GM11168 (cell line): ENCODE results near the gene FKBP15.
"Not testable (repeated sequence)": the region's sequence is repeated elsewhere in the genome, so short reads cannot be mapped to it uniquely, and the experiment has no call there.

ENCODE experiments used
- in situ Hi-C: fragments of 300-500 bp; cut with MboI; formaldehyde crosslinking; loops from one replicate; pipeline ENCODE4 v1.12.0; 2022; ENCODE audit warnings: low sequenced_read_pairs; ENCODE audit not compliant: unreplicated experiment

The FKBP15 gene

GRCh38 chr9:113235701-113236255 lies 14.7 kb upstream of the FKBP15 start:
- in situ Hi-C loops = not testable (repeated sequence)

GRCh38 chr9:113231701-113232100 lies 10.6 kb upstream of the FKBP15 start:
- in situ Hi-C loops = no loop called here

- in situ Hi-C loops = no loop called here
These were observed 7.1 kb upstream of the FKBP15 start for GRCh38 chr9:113228130-113228665.

GRCh38 chr9:113227436-113227835 lies 6.4 kb upstream of the FKBP15 start:
- in situ Hi-C loops = no loop called here

GRCh38 chr9:113223963-113224362 lies 2.9 kb upstream of the FKBP15 start:
- in situ Hi-C loops = no loop called here

GRCh38 chr9:113222482-113222841 lies 1.4 kb upstream of the FKBP15 start:
- in situ Hi-C loops = no loop called here

GRCh38 chr9:113221800-113222481 lies 864 bp upstream of the FKBP15 start:
- in situ Hi-C loops = no loop called here

GRCh38 chr9:113220467-113221002 lies 542 bp downstream of the FKBP15 start:
- in situ Hi-C loops = no loop called here

- in situ Hi-C loops = no loop called here
These were observed 1.1 kb downstream of the FKBP15 start for GRCh38 chr9:113219969-113220368.

- in situ Hi-C loops = no loop called here
These were observed 1.7 kb downstream of the FKBP15 start for GRCh38 chr9:113219186-113219936.

- in situ Hi-C loops = no loop called here
These were observed 4.7 kb downstream of the FKBP15 start for GRCh38 chr9:113216406-113216805.

- in situ Hi-C loops = no loop called here
These were observed 5.9 kb downstream of the FKBP15 start for GRCh38 chr9:113215132-113215531.

- in situ Hi-C loops = no loop called here
These were observed 10.3 kb downstream of the FKBP15 start for GRCh38 chr9:113210815-113211214.

GRCh38 chr9:113205861-113206260 lies 15.2 kb downstream of the FKBP15 start:
- in situ Hi-C loops = no loop called here

- in situ Hi-C loops = no loop called here
These were observed 15.6 kb downstream of the FKBP15 start for GRCh38 chr9:113205432-113205831.

- in situ Hi-C loops = no loop called here
These were observed 21.3 kb downstream of the FKBP15 start for GRCh38 chr9:113199683-113200329.

- in situ Hi-C loops = no loop called here
These were observed 28.6 kb downstream of the FKBP15 start for GRCh38 chr9:113192455-113192854.

GRCh38 chr9:113187929-113188595 lies 33.0 kb downstream of the FKBP15 start:
- in situ Hi-C loops = no loop called here

- in situ Hi-C loops = no loop called here
These were observed 34.8 kb downstream of the FKBP15 start for GRCh38 chr9:113186137-113186755.

- in situ Hi-C loops = no loop called here
These were observed 35.8 kb downstream of the FKBP15 start for GRCh38 chr9:113185271-113185670.
